Central memory CD8-positive, alpha-beta T cell (primary cell): ENCODE results near the gene KLHL29.
A peak's percentile ranks its signal among the peaks of the same experiment; 100 is the strongest.
"Not testable (repeated sequence)": the region's sequence is repeated elsewhere in the genome, so short reads cannot be mapped to it uniquely, and the experiment has no call there.

Source experiments
- ATAC-seq: fragments of 150-1000 bp; cut with Tn5 transposase; replicated peaks from 2 replicates; pipeline ENCODE4 v1.10.0; 2022; ENCODE audit warnings: mild to moderate bottlenecking, moderate FRiP score, moderate number of reproducible peaks; ENCODE audit not compliant: poor library complexity, severe bottlenecking; ENCODE audit errors: extremely low read depth
- DNase-seq, 2 donors: peaks; one replicate each; pipeline ENCODE4 v3.0.0; 2021; ENCODE audit warnings: low spot score in 2 of 2
- H3K27ac Mint-ChIP-seq: one replicate; pipeline ENCODE4 v1.8.0; 2022; ENCODE audit warnings: low read depth, mild to moderate bottlenecking, moderate library complexity, mixed read lengths
- H3K27me3 Mint-ChIP-seq: one replicate; pipeline ENCODE4 v1.8.0; 2022; ENCODE audit warnings: mixed read lengths
- H3K36me3 Mint-ChIP-seq: one replicate; pipeline ENCODE4 v1.8.0; 2022; ENCODE audit warnings: mild to moderate bottlenecking, moderate library complexity, mixed read lengths; ENCODE audit not compliant: insufficient read depth
- H3K4me1 Mint-ChIP-seq: one replicate; pipeline ENCODE4 v1.8.0; 2022; ENCODE audit warnings: mixed read lengths
- H3K4me3 Mint-ChIP-seq: one replicate; pipeline ENCODE4 v1.8.0; 2022; ENCODE audit warnings: mild to moderate bottlenecking, moderate library complexity, mixed read lengths
- H3K9me3 Mint-ChIP-seq: one replicate; pipeline ENCODE4 v1.8.0; 2022; ENCODE audit warnings: mixed read lengths

KLHL29 gene

GRCh38 chr2:23384551-23385343 lies at the start of gene KLHL29:
Gene KLHL29, plus strand, starts transcription at chr2:23385179. Its CDS starts 177,018 bp downstream, at chr2:23562197.
- ATAC-seq: peak; percentile 49
- no peak for DNase-seq
- H3K27ac Mint-ChIP-seq: no peak within 1 kb of the TSS
- H3K27me3 Mint-ChIP-seq: peaks cover 80% of the 10 kb centered on the region
- no peaks in the 10 kb centered on the region for H3K9me3 Mint-ChIP-seq
- H3K4me1 Mint-ChIP-seq: peaks cover 23% of the 10 kb centered on the region
- H3K4me3 Mint-ChIP-seq: peak within 1 kb of the TSS; percentile 72
- peaks cover 2% of the 10 kb centered on the region for H3K36me3 Mint-ChIP-seq

DNA sequence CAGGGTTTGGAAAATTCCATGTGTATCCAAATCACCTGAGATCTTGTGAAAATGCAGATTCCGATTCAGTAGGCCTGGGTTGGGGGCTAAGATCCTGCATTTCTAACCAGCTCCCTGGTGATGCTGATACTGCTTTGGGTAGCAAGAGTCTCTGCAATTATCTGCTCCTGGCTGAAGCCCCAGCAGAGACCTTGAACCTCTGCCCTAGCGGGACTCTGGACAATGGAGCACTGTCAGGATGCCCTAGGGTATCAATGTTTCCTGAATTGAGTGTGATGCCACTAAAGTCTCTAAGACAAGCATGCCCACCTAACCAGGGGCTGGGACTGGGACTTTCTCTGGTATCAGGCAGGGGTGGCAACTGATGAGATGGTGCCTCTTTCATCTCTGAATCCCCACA lies 49.4 kb upstream of the KLHL29 start:
- no peak overlapping the region for H3K27ac Mint-ChIP-seq
- ATAC-seq: no peak
- DNase-seq: no peak
- H3K4me3 Mint-ChIP-seq: no peak overlapping the region
- no peaks in the 10 kb centered on the region for H3K4me1 Mint-ChIP-seq
- no peaks in the 10 kb centered on the region for H3K36me3 Mint-ChIP-seq
- H3K27me3 Mint-ChIP-seq: peaks cover 68% of the 10 kb centered on the region
- H3K9me3 Mint-ChIP-seq: no peaks in the 10 kb centered on the region

DNA sequence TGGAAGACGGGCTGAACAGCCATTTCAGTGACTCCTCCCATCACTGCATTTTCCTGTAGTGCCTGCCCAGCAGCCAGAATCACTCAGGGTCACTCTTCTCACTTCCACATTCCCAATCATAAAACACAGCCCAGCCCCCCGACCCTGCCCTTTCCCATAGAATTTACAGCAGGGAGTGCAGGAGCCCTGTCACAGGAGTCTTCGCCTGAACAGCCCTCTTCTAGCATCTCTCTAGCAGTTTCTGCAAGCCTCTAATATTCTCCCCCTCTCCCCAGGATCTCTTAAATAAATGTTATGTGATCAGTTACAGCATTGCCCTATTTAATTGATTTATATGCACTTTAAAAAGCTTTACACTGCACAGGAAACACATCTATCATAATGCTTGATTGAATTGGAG lies 42.9 kb upstream of the KLHL29 start:
- DNase-seq: no peak
- H3K9me3 Mint-ChIP-seq: no peaks in the 10 kb centered on the region
- no peak for ATAC-seq
- peaks cover 48% of the 10 kb centered on the region for H3K27me3 Mint-ChIP-seq
- no peaks in the 10 kb centered on the region for H3K36me3 Mint-ChIP-seq
- no peaks in the 10 kb centered on the region for H3K4me1 Mint-ChIP-seq
- no peak overlapping the region for H3K27ac Mint-ChIP-seq
- H3K4me3 Mint-ChIP-seq: no peak overlapping the region

DNA sequence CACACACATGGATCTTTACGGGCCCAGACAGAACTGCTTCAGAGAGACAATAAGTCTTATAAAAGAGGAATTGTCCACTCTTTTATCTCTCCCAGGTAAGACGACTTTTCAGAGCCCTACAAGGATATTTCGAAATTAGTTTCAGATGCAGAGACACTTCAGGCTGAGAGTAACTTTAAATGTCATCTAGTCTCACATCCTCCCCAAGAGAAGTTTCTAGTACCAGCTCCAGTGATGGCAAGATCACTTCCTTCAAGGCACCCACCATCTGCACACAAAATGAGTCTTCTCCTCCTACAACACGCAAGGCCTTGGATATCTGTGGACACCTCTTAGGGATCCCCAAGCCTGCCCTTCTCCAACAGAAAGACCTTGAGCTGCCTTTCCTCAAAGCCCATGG lies 39.0 kb upstream of the KLHL29 start:
- H3K4me1 Mint-ChIP-seq: no peaks in the 10 kb centered on the region
- no peaks in the 10 kb centered on the region for H3K9me3 Mint-ChIP-seq
- H3K36me3 Mint-ChIP-seq: no peaks in the 10 kb centered on the region
- no peak overlapping the region for H3K27ac Mint-ChIP-seq
- DNase-seq (no peak), ATAC-seq (no peak)
- peaks cover 35% of the 10 kb centered on the region for H3K27me3 Mint-ChIP-seq
- H3K4me3 Mint-ChIP-seq: no peak overlapping the region

- H3K4me3 Mint-ChIP-seq: no peak overlapping the region
- no peaks in the 10 kb centered on the region for H3K9me3 Mint-ChIP-seq
- no peaks in the 10 kb centered on the region for H3K36me3 Mint-ChIP-seq
- DNase-seq (no peak), ATAC-seq (no peak)
- H3K27me3 Mint-ChIP-seq: peaks cover 35% of the 10 kb centered on the region
- H3K4me1 Mint-ChIP-seq: no peaks in the 10 kb centered on the region
- H3K27ac Mint-ChIP-seq: no peak overlapping the region
These were observed 38.2 kb upstream of the KLHL29 start for GRCh38 chr2:23346781-23347180.

DNA sequence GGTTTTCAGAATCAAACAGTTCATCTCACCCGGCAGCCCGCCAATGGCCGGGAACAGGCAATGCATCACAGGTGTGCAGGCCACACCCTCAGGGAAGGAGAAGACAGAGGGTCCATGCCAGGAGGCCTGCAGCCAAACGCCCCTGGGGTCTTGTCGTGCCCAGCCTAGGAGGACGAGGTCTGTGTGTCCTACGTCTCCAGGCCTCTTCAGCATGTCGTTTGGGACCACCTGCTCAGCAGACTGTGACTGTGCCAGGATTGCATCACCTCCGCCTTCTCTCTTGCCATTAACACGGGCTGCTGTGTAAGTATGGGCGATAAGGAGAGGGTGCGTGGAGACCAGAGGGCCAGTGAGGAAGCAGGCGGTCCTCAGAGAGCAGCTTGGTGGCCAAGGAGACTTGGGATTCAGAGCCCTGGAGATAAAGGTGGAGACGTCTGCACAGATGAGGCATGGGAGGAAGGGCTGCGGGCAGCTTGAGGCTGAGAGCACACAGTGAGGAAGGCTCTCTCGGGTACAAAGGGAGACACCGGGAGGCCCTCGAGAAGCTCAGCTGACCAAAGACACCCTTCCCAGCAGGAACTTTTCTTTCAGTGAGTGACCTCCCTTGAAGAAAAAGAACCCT lies 37.4 kb upstream of the KLHL29 start:
- Mint-ChIP-seq H3K27me3 (peaks cover 35% of the 10 kb centered on the region), H3K4me1 (no peaks in the 10 kb centered on the region), H3K36me3 (no peaks in the 10 kb centered on the region), H3K4me3 (no peak overlapping the region), H3K9me3 (no peaks in the 10 kb centered on the region), H3K27ac (no peak overlapping the region)
- DNase-seq (no peak), ATAC-seq (no peak)

GRCh38 chr2:23348093-23348481 lies 36.9 kb upstream of the KLHL29 start:
- DNase-seq, H3K4me1 Mint-ChIP-seq, H3K9me3 Mint-ChIP-seq, H3K4me3 Mint-ChIP-seq, H3K36me3 Mint-ChIP-seq, H3K27ac Mint-ChIP-seq, ATAC-seq: not testable (repeated sequence)
- peaks cover 40% of the 10 kb centered on the region for H3K27me3 Mint-ChIP-seq

DNA sequence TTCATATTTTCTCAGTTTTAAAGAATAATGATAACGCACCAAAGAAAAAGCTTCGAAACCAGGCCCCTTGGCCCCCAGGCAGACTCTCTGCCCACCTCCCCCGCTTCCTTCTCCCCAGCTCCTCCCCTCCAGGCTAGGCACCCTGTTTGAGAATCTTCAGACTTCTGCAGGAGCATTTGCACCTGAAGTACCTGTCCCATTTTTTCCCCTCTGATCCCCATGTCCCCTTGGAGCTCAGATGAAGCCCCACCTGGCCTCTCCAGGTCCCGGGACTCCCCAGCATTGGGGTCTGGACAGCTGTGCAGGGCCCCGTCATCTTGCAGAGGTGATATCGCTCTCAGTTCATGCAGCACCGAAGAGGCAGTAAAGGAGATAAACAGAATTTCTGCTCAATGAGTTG lies 35.5 kb upstream of the KLHL29 start:
- no peaks in the 10 kb centered on the region for H3K9me3 Mint-ChIP-seq
- DNase-seq: no peak
- no peak overlapping the region for H3K4me3 Mint-ChIP-seq
- H3K27ac Mint-ChIP-seq: no peak overlapping the region
- no peaks in the 10 kb centered on the region for H3K36me3 Mint-ChIP-seq
- H3K4me1 Mint-ChIP-seq: no peaks in the 10 kb centered on the region
- ATAC-seq: no peak
- peaks cover 53% of the 10 kb centered on the region for H3K27me3 Mint-ChIP-seq

- DNase-seq: no peak
These were observed 34.8 kb upstream of the KLHL29 start for GRCh38 chr2:23350041-23350791.

GRCh38 chr2:23350792-23351355 lies 34.1 kb upstream of the KLHL29 start:
- H3K4me1 Mint-ChIP-seq: no peaks in the 10 kb centered on the region

More at GRCh38 chr2:23350041-23350791, 34.8 kb upstream of the KLHL29 start:
- no peaks in the 10 kb centered on the region for H3K9me3 Mint-ChIP-seq
- H3K27ac Mint-ChIP-seq: no peak overlapping the region
- H3K4me1 Mint-ChIP-seq: no peaks in the 10 kb centered on the region
- ATAC-seq: no peak
- no peaks in the 10 kb centered on the region for H3K36me3 Mint-ChIP-seq
- no peak overlapping the region for H3K4me3 Mint-ChIP-seq
- peaks cover 53% of the 10 kb centered on the region for H3K27me3 Mint-ChIP-seq

GRCh38 chr2:23351388-23352141 lies 33.4 kb upstream of the KLHL29 start:
- DNase-seq (no peak), ATAC-seq (no peak)
- Mint-ChIP-seq H3K9me3 (no peaks in the 10 kb centered on the region), H3K27me3 (peaks cover 48% of the 10 kb centered on the region), H3K36me3 (no peaks in the 10 kb centered on the region), H3K4me1 (no peaks in the 10 kb centered on the region), H3K4me3 (no peak overlapping the region), H3K27ac (no peak overlapping the region)

More at GRCh38 chr2:23350792-23351355, 34.1 kb upstream of the KLHL29 start:
- DNase-seq (no peak), ATAC-seq (no peak)
- H3K4me3 Mint-ChIP-seq: no peak overlapping the region
- peaks cover 48% of the 10 kb centered on the region for H3K27me3 Mint-ChIP-seq
- no peaks in the 10 kb centered on the region for H3K36me3 Mint-ChIP-seq
- no peak overlapping the region for H3K27ac Mint-ChIP-seq
- no peaks in the 10 kb centered on the region for H3K9me3 Mint-ChIP-seq

- DNase-seq (no peak), ATAC-seq (no peak)
- peaks cover 51% of the 10 kb centered on the region for H3K27me3 Mint-ChIP-seq
- no peak overlapping the region for H3K4me3 Mint-ChIP-seq
- H3K27ac Mint-ChIP-seq: no peak overlapping the region
- H3K9me3 Mint-ChIP-seq: no peaks in the 10 kb centered on the region
- no peaks in the 10 kb centered on the region for H3K36me3 Mint-ChIP-seq
- no peaks in the 10 kb centered on the region for H3K4me1 Mint-ChIP-seq
These were observed 30.4 kb upstream of the KLHL29 start for GRCh38 chr2:23354554-23354953.
